Cardiac fibroblast (primary cell): ENCODE results near the gene COG7.
"Not testable (repeated sequence)": the region's sequence is repeated elsewhere in the genome, so short reads cannot be mapped to it uniquely, and the experiment has no call there.

Experiments used
- DNase-seq, 2 donors: peaks; one replicate each; pipeline versions ENCODE4 v3.0.0 to v3.0.0-alpha.2; 2010; ENCODE audit warnings: low read depth in 2 of 2
- H3K4me3 ChIP-seq, 2 donors: replicated peaks in 1 of 2; 1 replicate in 1 of 2; 2 replicates in 1 of 2; pipeline ENCODE4 v1.5.1; 2011; ENCODE audit warnings: low read depth in 2 of 2, low read length in 2 of 2, mild to moderate bottlenecking in 2 of 2, moderate library complexity in 1 of 2
- CTCF ChIP-seq: IDR thresholded peaks from one replicate; pipeline ENCODE4 v1.5.1; 2011; ENCODE audit warnings: low read depth, mild to moderate bottlenecking, low read length, inconsistent platforms

COG7 gene

GRCh38 chr16:23486480-23486879 is 33.5 kb upstream of the COG7 start:
- H3K4me3 ChIP-seq, result no peak overlapping the region
- DNase-seq, result no peak
- TF ChIP-seq CTCF, result no peak

GRCh38 chr16:23485841-23486240 is 32.9 kb upstream of the COG7 start:
- no peak for TF ChIP-seq CTCF
- H3K4me3 ChIP-seq, result no peak overlapping the region
- DNase-seq, result no peak

GRCh38 chr16:23485257-23485614 is 32.2 kb upstream of the COG7 start:
- DNase-seq, result no peak
- no peak overlapping the region for H3K4me3 ChIP-seq
- TF ChIP-seq CTCF, result no peak

GRCh38 chr16:23484510-23485256 is 31.7 kb upstream of the COG7 start:
- H3K4me3 ChIP-seq, result no peak overlapping the region
- TF ChIP-seq CTCF, result no peak
- DNase-seq, result no peak

- H3K4me3 ChIP-seq, DNase-seq: not testable (repeated sequence)
These were observed 30.5 kb upstream of the COG7 start for GRCh38 chr16:23483492-23483891.

- no peak for DNase-seq
- no peak overlapping the region for H3K4me3 ChIP-seq
- TF ChIP-seq CTCF, result no peak
These were observed 29.8 kb upstream of the COG7 start for GRCh38 chr16:23482778-23483177.

GRCh38 chr16:23480257-23480656 is 27.3 kb upstream of the COG7 start:
- no peak for TF ChIP-seq CTCF
- no peak overlapping the region for H3K4me3 ChIP-seq
- DNase-seq, result no peak
